H1 (cell line): ENCODE measurements around the gene METTL6. TPM values are rescaled to one million over a fixed set of nuclear protein-coding genes. Genes with fewer than 3 reads are reported as not detected.

Source experiments
- CTCF ChIA-PET: fragments of 300-600 bp; sonication (Branson Sonifier 250); formaldehyde crosslinking; loops from one replicate; lab custom pipeline; 2021; ENCODE audit not compliant: partially characterized antibody; lab: Charles Lee
- POLR2A ChIA-PET: fragments of 300-600 bp; sonication (Branson Sonifier 250); formaldehyde crosslinking; loops from one replicate; lab custom pipeline; 2021; ENCODE audit warnings: inconsistent platforms; ENCODE audit not compliant: partially characterized antibody; lab: Charles Lee
- DNase-seq, 2 experiments: peaks; one replicate each; pipeline versions ENCODE4 v3.0.0 to v3.0.0-alpha.2; 2010 to 2022; ENCODE audit warnings: low spot score in 2 of 2, low read depth in 1 of 2, mixed read lengths in 1 of 2
- FAIRE-seq: peaks from 2 replicates; lab custom pipeline; 2011; peaks lifted over from hg19 to GRCh38; lab: Jason Lieb, UNC
- H2AFZ ChIP-seq: 2 replicates; pipeline ENCODE4 v1.8.1; 2012; ENCODE audit warnings: low read length, inconsistent platforms
- H2AK5ac ChIP-seq: 2 replicates; pipeline ENCODE4 v1.6.1; 2013; ENCODE audit warnings: low read depth, low read length
- H2BK120ac ChIP-seq: replicated peaks from 2 replicates; pipeline ENCODE3; 2013; ENCODE audit warnings: low read depth, low read length, inconsistent platforms
- H2BK12ac ChIP-seq: 2 replicates; pipeline ENCODE4 v1.6.1; 2013; ENCODE audit warnings: low read depth, low read length
- H2BK15ac ChIP-seq: 2 replicates; pipeline ENCODE4 v1.6.1; 2013; ENCODE audit warnings: low read length
- H2BK20ac ChIP-seq: 2 replicates; pipeline ENCODE4 v1.6.1; 2013; ENCODE audit warnings: low read length
- H2BK5ac ChIP-seq: 2 replicates; pipeline ENCODE4 v1.6.1; 2013; ENCODE audit warnings: low read depth, low read length
- H3K14ac ChIP-seq: 2 replicates; pipeline ENCODE4 v1.6.1; 2013; ENCODE audit warnings: inconsistent platforms; ENCODE audit not compliant: insufficient read length
- H3K18ac ChIP-seq: 2 replicates; pipeline ENCODE4 v1.6.1; 2013; ENCODE audit warnings: low read length; ENCODE audit errors: extremely low read depth
- H3K23ac ChIP-seq: 2 replicates; pipeline ENCODE4 v1.6.1; 2013; ENCODE audit warnings: inconsistent platforms; ENCODE audit not compliant: insufficient read length
- H3K23me2 ChIP-seq: 2 replicates; pipeline ENCODE4 v1.6.1; 2013; ENCODE audit warnings: low read depth, low read length
- H3K27ac ChIP-seq: 2 replicates; pipeline ENCODE4 v1.6.1; 2011; ENCODE audit warnings: low read depth, low read length, inconsistent platforms
- H3K27me3 ChIP-seq, 4 experiments: replicated peaks in 1 of 4; 1 replicate in 1 of 4; 2 replicates in 3 of 4; pipeline versions ENCODE4 v1.6.1 to v1.8.1; 2011 to 2013; ENCODE audit warnings: low read length in 3 of 4, mild to moderate bottlenecking in 3 of 4, inconsistent platforms in 2 of 4, mixed read lengths in 2 of 4, moderate library complexity in 1 of 4; ENCODE audit not compliant: control insufficient read depth in 3 of 4, insufficient read depth in 3 of 4; ENCODE audit errors: extremely low read depth in 1 of 4
- H3K36me3 ChIP-seq, 4 experiments: 2 replicates each; pipeline versions ENCODE4 v1.6.1 to v1.8.1; 2011 to 2013; ENCODE audit warnings: mild to moderate bottlenecking in 4 of 4, low read length in 3 of 4, moderate library complexity in 2 of 4, control low read depth in 1 of 4, inconsistent platforms in 1 of 4; ENCODE audit not compliant: insufficient read depth in 4 of 4, control insufficient read depth in 2 of 4
- H3K4ac ChIP-seq: replicated peaks from 2 replicates; pipeline ENCODE3; 2013; ENCODE audit warnings: low read length, low read depth, mixed read lengths, inconsistent platforms; ENCODE audit not compliant: insufficient read length
- H3K4me1 ChIP-seq, 4 experiments: replicated peaks in 1 of 4; 1 replicate in 1 of 4; 2 replicates in 3 of 4; pipeline versions ENCODE4 v1.6.1 to v1.8.1; 2011 to 2013; ENCODE audit warnings: low read length in 3 of 4, inconsistent platforms in 2 of 4, mixed read lengths in 1 of 4; ENCODE audit not compliant: insufficient read depth in 4 of 4, control insufficient read depth in 3 of 4
- H3K4me2 ChIP-seq, 2 experiments: 2 replicates each; pipeline versions ENCODE4 v1.6.1 to v1.8.1; 2011 to 2013; ENCODE audit warnings: low read depth in 2 of 2, low read length in 2 of 2, control low read depth in 1 of 2, inconsistent platforms in 1 of 2, mild to moderate bottlenecking in 1 of 2; ENCODE audit not compliant: insufficient read depth in 1 of 2
- H3K4me3 ChIP-seq, 4 experiments: fragments of 200-600, 300-600 bp in 1 of 4; sonication (generic), shearing (Covaris generic), sonication (Bioruptor Twin) in 1 of 4; 2 replicates each; pipeline versions ENCODE4 v1.5.1 to v1.8.1; 2011 to 2016; ENCODE audit warnings: low read length in 4 of 4, low read depth in 3 of 4, control low read depth in 2 of 4, inconsistent platforms in 2 of 4, mild to moderate bottlenecking in 2 of 4, mixed read lengths in 1 of 4, moderate library complexity in 1 of 4; ENCODE audit not compliant: insufficient read depth in 2 of 4; ENCODE audit errors: extremely low read depth in 1 of 4
- H3K56ac ChIP-seq: replicated peaks from 2 replicates; pipeline ENCODE3; 2013; ENCODE audit warnings: low read depth, mild to moderate bottlenecking, mixed read lengths, low read length, inconsistent platforms; ENCODE audit not compliant: insufficient read length
- H3K79me1 ChIP-seq: 2 replicates; pipeline ENCODE4 v1.6.1; 2013; ENCODE audit warnings: low read depth, low read length, control low read depth
- H3K79me2 ChIP-seq, 2 experiments: 2 replicates each; pipeline versions ENCODE4 v1.6.1 to v1.8.1; 2012 to 2013; ENCODE audit warnings: low read length in 2 of 2, mild to moderate bottlenecking in 2 of 2, inconsistent platforms in 1 of 2; ENCODE audit not compliant: insufficient read depth in 2 of 2, control insufficient read depth in 1 of 2
- H3K9ac ChIP-seq, 4 experiments: replicated peaks in 1 of 4; 1 replicate in 1 of 4; 2 replicates in 3 of 4; pipeline versions ENCODE4 v1.6.1 to v1.8.1; 2011 to 2013; ENCODE audit warnings: low read depth in 3 of 4, low read length in 3 of 4, control low read depth in 2 of 4, mild to moderate bottlenecking in 2 of 4, moderate library complexity in 2 of 4, inconsistent platforms in 1 of 4; ENCODE audit errors: extremely low read depth in 1 of 4
- H3K9me3 ChIP-seq, 2 experiments: 2 replicates each; pipeline versions ENCODE4 v1.6.1 to v1.8.1; 2012 to 2013; ENCODE audit warnings: mild to moderate bottlenecking in 2 of 2, moderate library complexity in 2 of 2, control low read depth in 1 of 2, inconsistent platforms in 1 of 2, low read depth in 1 of 2, low read length in 1 of 2, mixed read lengths in 1 of 2; ENCODE audit not compliant: insufficient read depth in 2 of 2
- H4K20me1 ChIP-seq, 2 experiments: replicated peaks in 1 of 2; 2 replicates each; pipeline versions ENCODE3 to v1.8.1; 2011 to 2013; ENCODE audit warnings: inconsistent platforms in 2 of 2, low read length in 2 of 2, mild to moderate bottlenecking in 1 of 2; ENCODE audit not compliant: insufficient read depth in 2 of 2, control insufficient read depth in 1 of 2
- H4K5ac ChIP-seq: 2 replicates; pipeline ENCODE4 v1.6.1; 2013; ENCODE audit warnings: low read length, low read depth, mixed read lengths, inconsistent platforms; ENCODE audit not compliant: insufficient read length
- H4K8ac ChIP-seq: 2 replicates; pipeline ENCODE4 v1.8.0; 2013; ENCODE audit warnings: mild to moderate bottlenecking, moderate library complexity, low read length, inconsistent platforms; ENCODE audit not compliant: insufficient read depth; ENCODE audit errors: extremely low read depth
- H4K91ac ChIP-seq: replicated peaks from 2 replicates; pipeline ENCODE3; 2013; ENCODE audit warnings: low read length, mixed read lengths, inconsistent platforms; ENCODE audit not compliant: insufficient read length
- CBX5 ChIP-seq: fragments of 300-800, 300-1000 bp; sonication (generic); IDR thresholded peaks from 2 replicates; pipeline ENCODE4 v1.7.1; 2016; ENCODE audit warnings: antibody characterized with exemption, low read length, low read depth
- JUN ChIP-seq: IDR thresholded peaks from 2 replicates; pipeline ENCODE4 v1.6.1; 2011; ENCODE audit warnings: low read depth, mild to moderate bottlenecking, improper control_type of control experiment, low read length
- KDM1A ChIP-seq: fragments of 200-600, 300-600 bp; sonication (generic); IDR thresholded peaks from 2 replicates; pipeline ENCODE4 v1.7.1; 2016; ENCODE audit warnings: mild to moderate bottlenecking, low read length, borderline replicate concordance
- KDM4A ChIP-seq: IDR thresholded peaks from one replicate; pipeline ENCODE4 v1.7.1; 2012; ENCODE audit warnings: low read depth, mild to moderate bottlenecking, moderate library complexity, low read length, inconsistent platforms; ENCODE audit not compliant: severe bottlenecking
- KDM5A ChIP-seq: fragments of 200-600 bp; IDR thresholded peaks from 2 replicates; pipeline ENCODE4 v1.7.1; 2012; ENCODE audit warnings: mild to moderate bottlenecking, low read length, inconsistent platforms, mixed read lengths
- RAD21 ChIP-seq, 2 experiments: IDR thresholded peaks in 1 of 2; conservative IDR thresholded peaks in 1 of 2; 2 replicates each; pipeline ENCODE4 v1.6.1; 2011; ENCODE audit warnings: low read depth in 2 of 2, low read length in 2 of 2, improper control_type of control experiment in 1 of 2, inconsistent platforms in 1 of 2, mild to moderate bottlenecking in 1 of 2, moderate library complexity in 1 of 2
- RBBP5 ChIP-seq: IDR thresholded peaks from 2 replicates; pipeline ENCODE4 v1.7.1; 2012; ENCODE audit warnings: low read depth, mild to moderate bottlenecking, inconsistent platforms, low read length, moderate library complexity, borderline replicate concordance
- RNF2 ChIP-seq: fragments of 200-900, 300-1000 bp; sonication (generic); IDR thresholded peaks from 2 replicates; pipeline ENCODE4 v1.7.1; 2016; ENCODE audit warnings: borderline replicate concordance, low read depth, mild to moderate bottlenecking, antibody characterized with exemption, low read length; ENCODE audit not compliant: poor library complexity, severe bottlenecking; ENCODE audit errors: missing control alignments
- RXRA ChIP-seq: IDR thresholded peaks from 2 replicates; pipeline ENCODE4 v1.6.1; 2011; ENCODE audit warnings: low read depth, mild to moderate bottlenecking, low read length, moderate library complexity; ENCODE audit not compliant: insufficient read depth
- SRF ChIP-seq: IDR thresholded peaks from 2 replicates; pipeline ENCODE4 v1.6.1; 2011; ENCODE audit warnings: mild to moderate bottlenecking, low read depth, low read length, moderate library complexity
- TAF7 ChIP-seq: optimal IDR thresholded peaks from 2 replicates; pipeline ENCODE3; 2011; ENCODE audit warnings: low read depth, mild to moderate bottlenecking, inconsistent platforms, low read length, moderate library complexity, borderline replicate concordance
- WGBS, 2 experiments: shearing (Covaris generic) in 1 of 2; methylation state at CpG; one replicate each; pipeline versions ENCODE4 v1.1.6 to v1.1.7; 2013 to 2015; ENCODE audit warnings: low lambda C conversion rate in 2 of 2, mixed read lengths in 2 of 2, inconsistent platforms in 1 of 2, low coverage in 1 of 2, missing lambda C conversion rate in 1 of 2; ENCODE audit not compliant: insufficient replicate concordance in 2 of 2, insufficient coverage in 1 of 2, insufficient read length in 1 of 2; ENCODE audit errors: extremely low coverage in 1 of 2, missing lambda C conversion rate in 1 of 2; 5-methylcytosine and 5-hydroxymethylcytosine counted together
- polyA plus RNA-seq, 7 experiments: library from polyadenylated mRNA; depleted of rRNA in 3 of 7; stranded (reverse) in 5 of 7; unstranded in 2 of 7; fragments of >200 nt in 5 of 7; fragments of 200-250 nt in 2 of 7; gene quantifications; 1 replicate in 5 of 7; 2 replicates in 1 of 7; 4 replicates in 1 of 7; pipeline versions ENCODE4 v1.2.1 to v1.2.3, GENCODE V29; 2011 to 2013; ENCODE audit warnings: missing spikeins in 2 of 7, mixed read lengths in 2 of 7
- total RNA-seq: library from RNA; stranded (reverse); fragmentation: NEBNext Ultra II Directional; extraction: Animal tissue kit (Norgen Biotek cat#: 25700); gene quantifications from 2 replicates; pipeline ENCODE4 v1.2.1, GENCODE V29; 2021

Gene METTL6
- total and polyA plus RNA-seq, 2 of the 8 experiments (the other 6 are each of a cell fraction or from before 2014, with no cell fraction given), result 18.4 to 20.0 TPM

GRCh38 chr3:15450438-15451215 lies 23.3 kb upstream of the METTL6 start:
- 93% methylated on average over 12 of the region's 12 CpGs; no CpG with 5 or more reads in 1 of the 2 experiments for WGBS, 2 experiments
- Histone ChIP-seq H2BK5ac (no peak overlapping the region), H3K4me2 (no peak overlapping the region), H3K9me3 (no peaks in the 10 kb centered on the region), H3K23me2 (no peaks in the 10 kb centered on the region), H3K4ac (no peak overlapping the region), H3K27ac (no peak overlapping the region), H4K20me1 (no peaks in the 10 kb centered on the region), H3K36me3 (no peaks in the 10 kb centered on the region), H3K4me1 (no peaks in the 10 kb centered on the region), H2AFZ (no peak overlapping the region), H3K79me1 (no peaks in the 10 kb centered on the region), H2BK20ac (no peak overlapping the region), H2BK12ac (no peak overlapping the region), H2BK120ac (no peak overlapping the region), H4K5ac (no peak overlapping the region), H2AK5ac (no peak overlapping the region), H3K56ac (no peak overlapping the region), H3K14ac (no peak overlapping the region), H3K27me3 (no peaks in the 10 kb centered on the region), H3K23ac (no peak overlapping the region), H3K9ac (no peak overlapping the region), H3K18ac (no peak overlapping the region), H4K91ac (no peak overlapping the region), H4K8ac (peak overlapping the region; percentile 35; the same call in 1 of the 2 replicates), H3K79me2 (no peaks in the 10 kb centered on the region), H2BK15ac (no peak overlapping the region), H3K4me3 (no peak overlapping the region)
- DNase-seq, result no peak
- CTCF ChIA-PET, result interaction anchor here (1.8 kb wide), 1 partner anchor 18 kb away, joined by 5 read pairs; no protein-coding TSS in a partner anchor
- POLR2A ChIA-PET, result no interaction called here
- FAIRE-seq, result no peak
- TF ChIP-seq RAD21 (IDR thresholded peaks at IDR 0.05 in 1 of 2, conservative IDR thresholded peaks at IDR 0.05 in 1 of 2; ENCODE audit: low read depth in 2 of 2, low read length in 2 of 2) (no peak), KDM4A (no peak), KDM1A (no peak), RXRA (no peak), TAF7 (no peak), RBBP5 (no peak), RNF2 (no peak), JUN (no peak), KDM5A (no peak), CBX5 (no peak), SRF (no peak)
